HepG2 (cell line): Measurements from ENCODE around the gene IL22RA1. TPM values are rescaled to one million over a fixed set of nuclear protein-coding genes. Genes with fewer than 3 reads are reported as not detected.

Experiments used
- FOSL1 ChIP-seq: sonication (generic); formaldehyde crosslinking; IDR thresholded peaks from 2 replicates; pipeline ENCODE4 v1.9.0; 2021; ENCODE audit warnings: missing genetic modification reagents, borderline replicate concordance
- HMG20A ChIP-seq: IDR thresholded peaks from 2 replicates; pipeline ENCODE4 v1.6.1; 2016; ENCODE audit warnings: borderline replicate concordance
- RCOR2 ChIP-seq: IDR thresholded peaks from 2 replicates; pipeline ENCODE4 v1.6.1; 2016; ENCODE audit warnings: missing biosample characterization, missing genetic modification reagents
- SMAD9 ChIP-seq: sonication (generic); formaldehyde crosslinking; IDR thresholded peaks from 2 replicates; pipeline ENCODE4 v1.5.1; 2020; ENCODE audit warnings: mild to moderate bottlenecking, missing genetic modification reagents
- TAF1 ChIP-seq: sonication (generic); formaldehyde crosslinking; IDR thresholded peaks from 2 replicates; pipeline ENCODE4 v1.4.0; 2020; ENCODE audit warnings: missing genetic modification reagents
- ZBTB21 ChIP-seq: sonication (generic); formaldehyde crosslinking; IDR thresholded peaks from 2 replicates; pipeline ENCODE4 v1.4.0; 2020; ENCODE audit warnings: missing genetic modification reagents
- ZMYM4 ChIP-seq: sonication (generic); formaldehyde crosslinking; IDR thresholded peaks from 2 replicates; pipeline ENCODE4 v1.8.1; 2023; ENCODE audit warnings: mild to moderate bottlenecking, missing genetic modification reagents
- polyA plus RNA-seq, 8 experiments: library from polyadenylated mRNA; depleted of rRNA in 3 of 8; stranded (reverse) in 7 of 8; unstranded in 1 of 8; fragments of >200 nt; fragmentation: Illumina TruSeq in 4 of 8; extraction: Trizol in 4 of 8; gene quantifications; 2 replicates each; pipeline versions ENCODE4 v1.2.1 to v1.2.3, GENCODE V29; 2011 to 2016; ENCODE audit warnings: low read depth in 4 of 8, missing spikeins in 1 of 8, mixed read lengths in 1 of 8; ENCODE audit not compliant: insufficient read depth in 1 of 8
- total RNA-seq, 5 experiments: library from RNA; depleted of rRNA; stranded (reverse); fragments of >200 nt; fragmentation: Illumina TruSeq; extraction: Trizol; gene quantifications; 2 replicates each; pipeline ENCODE4 v1.2.3, GENCODE V29; 2016; ENCODE audit warnings: low read depth in 1 of 5
- TF ChIP-seq, protein P1 (sequence below): sonication (generic); formaldehyde crosslinking; IDR thresholded peaks from 2 replicates; pipeline ENCODE4 v1.5.1; 2020; ENCODE audit warnings: mild to moderate bottlenecking, missing genetic modification reagents, borderline replicate concordance
- TF ChIP-seq, protein P2 (sequence below): IDR thresholded peaks from 2 replicates; pipeline ENCODE4 v1.6.1; 2016; ENCODE audit warnings: low read depth
- TF ChIP-seq, protein P3 (sequence below): sonication (generic); formaldehyde crosslinking; IDR thresholded peaks from 2 replicates; pipeline ENCODE4 v1.8.1; 2022; ENCODE audit warnings: low read depth, mild to moderate bottlenecking, missing genetic modification reagents
- TF ChIP-seq, protein P4 (sequence below): sonication (generic); formaldehyde crosslinking; IDR thresholded peaks from 2 replicates; pipeline ENCODE4 v1.4.0; 2020; ENCODE audit warnings: missing genetic modification reagents, borderline replicate concordance
- TF ChIP-seq, protein P5 (sequence below): IDR thresholded peaks from 2 replicates; pipeline ENCODE4 v1.6.1; 2012; ENCODE audit warnings: low read depth, low read length, improper control_type of control experiment

IL22RA1 gene
- total and polyA plus RNA-seq, 2 of the 13 experiments (the other 11 are each of a cell fraction or from before 2014, with no cell fraction given) = 4.4 to 10.2 TPM

DNA sequence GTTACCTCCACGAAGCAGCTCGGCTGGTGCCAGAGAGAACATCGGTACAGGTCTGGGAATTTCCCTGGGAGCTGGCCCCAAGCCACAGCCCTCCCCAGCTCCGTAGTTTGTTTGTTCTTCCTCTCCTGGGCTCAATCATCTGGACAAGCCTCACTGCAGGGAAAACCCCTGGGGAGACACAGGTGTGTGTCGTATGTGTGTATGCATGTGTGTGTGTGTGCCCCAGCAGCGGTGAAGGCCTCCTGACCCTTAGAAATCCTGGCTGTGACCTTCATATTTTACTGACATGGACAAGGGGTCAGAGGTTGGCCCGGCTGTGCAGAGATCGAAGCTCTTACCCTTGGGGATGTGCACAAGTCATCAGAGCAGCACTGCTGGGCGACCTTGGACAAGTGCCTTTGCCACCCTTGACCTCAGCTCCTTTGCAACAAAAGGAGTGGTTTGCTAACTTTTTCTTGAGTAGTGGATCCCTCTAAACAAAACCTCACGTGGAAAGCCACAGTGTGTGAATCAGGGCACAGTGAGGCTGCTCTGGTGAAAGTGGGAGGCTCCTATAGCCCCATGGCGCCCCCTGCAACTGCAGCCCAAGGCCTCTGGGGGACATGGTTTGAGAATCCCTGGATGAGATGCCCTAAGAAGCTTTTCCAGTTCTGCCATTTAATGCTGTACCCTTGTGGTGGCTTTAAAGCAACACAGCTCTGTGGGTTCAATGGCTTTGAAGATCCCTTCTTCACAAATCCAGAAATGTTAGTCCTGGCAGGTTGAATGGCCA lies 12.3 kb upstream of the IL22RA1 start (continued):
- TF ChIP-seq HMG20A = peak; percentile 57; the same call in 1 of the 2 replicates
- no peak for TF ChIP-seq ZMYM4 (CRISPR knock-in tag)
- TF ChIP-seq, protein P1, sequence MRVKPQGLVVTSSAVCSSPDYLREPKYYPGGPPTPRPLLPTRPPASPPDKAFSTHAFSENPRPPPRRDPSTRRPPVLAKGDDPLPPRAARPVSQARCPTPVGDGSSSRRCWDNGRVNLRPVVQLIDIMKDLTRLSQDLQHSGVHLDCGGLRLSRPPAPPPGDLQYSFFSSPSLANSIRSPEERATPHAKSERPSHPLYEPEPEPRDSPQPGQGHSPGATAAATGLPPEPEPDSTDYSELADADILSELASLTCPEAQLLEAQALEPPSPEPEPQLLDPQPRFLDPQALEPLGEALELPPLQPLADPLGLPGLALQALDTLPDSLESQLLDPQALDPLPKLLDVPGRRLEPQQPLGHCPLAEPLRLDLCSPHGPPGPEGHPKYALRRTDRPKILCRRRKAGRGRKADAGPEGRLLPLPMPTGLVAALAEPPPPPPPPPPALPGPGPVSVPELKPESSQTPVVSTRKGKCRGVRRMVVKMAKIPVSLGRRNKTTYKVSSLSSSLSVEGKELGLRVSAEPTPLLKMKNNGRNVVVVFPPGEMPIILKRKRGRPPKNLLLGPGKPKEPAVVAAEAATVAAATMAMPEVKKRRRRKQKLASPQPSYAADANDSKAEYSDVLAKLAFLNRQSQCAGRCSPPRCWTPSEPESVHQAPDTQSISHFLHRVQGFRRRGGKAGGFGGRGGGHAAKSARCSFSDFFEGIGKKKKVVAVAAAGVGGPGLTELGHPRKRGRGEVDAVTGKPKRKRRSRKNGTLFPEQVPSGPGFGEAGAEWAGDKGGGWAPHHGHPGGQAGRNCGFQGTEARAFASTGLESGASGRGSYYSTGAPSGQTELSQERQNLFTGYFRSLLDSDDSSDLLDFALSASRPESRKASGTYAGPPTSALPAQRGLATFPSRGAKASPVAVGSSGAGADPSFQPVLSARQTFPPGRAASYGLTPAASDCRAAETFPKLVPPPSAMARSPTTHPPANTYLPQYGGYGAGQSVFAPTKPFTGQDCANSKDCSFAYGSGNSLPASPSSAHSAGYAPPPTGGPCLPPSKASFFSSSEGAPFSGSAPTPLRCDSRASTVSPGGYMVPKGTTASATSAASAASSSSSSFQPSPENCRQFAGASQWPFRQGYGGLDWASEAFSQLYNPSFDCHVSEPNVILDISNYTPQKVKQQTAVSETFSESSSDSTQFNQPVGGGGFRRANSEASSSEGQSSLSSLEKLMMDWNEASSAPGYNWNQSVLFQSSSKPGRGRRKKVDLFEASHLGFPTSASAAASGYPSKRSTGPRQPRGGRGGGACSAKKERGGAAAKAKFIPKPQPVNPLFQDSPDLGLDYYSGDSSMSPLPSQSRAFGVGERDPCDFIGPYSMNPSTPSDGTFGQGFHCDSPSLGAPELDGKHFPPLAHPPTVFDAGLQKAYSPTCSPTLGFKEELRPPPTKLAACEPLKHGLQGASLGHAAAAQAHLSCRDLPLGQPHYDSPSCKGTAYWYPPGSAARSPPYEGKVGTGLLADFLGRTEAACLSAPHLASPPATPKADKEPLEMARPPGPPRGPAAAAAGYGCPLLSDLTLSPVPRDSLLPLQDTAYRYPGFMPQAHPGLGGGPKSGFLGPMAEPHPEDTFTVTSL (CRISPR knock-in tag) = peak; percentile 42; the same call in 1 of the 2 replicates
- TF ChIP-seq TAF1 = no peak
- no peak for TF ChIP-seq ZBTB21 (CRISPR knock-in tag)
- TF ChIP-seq, protein P2, sequence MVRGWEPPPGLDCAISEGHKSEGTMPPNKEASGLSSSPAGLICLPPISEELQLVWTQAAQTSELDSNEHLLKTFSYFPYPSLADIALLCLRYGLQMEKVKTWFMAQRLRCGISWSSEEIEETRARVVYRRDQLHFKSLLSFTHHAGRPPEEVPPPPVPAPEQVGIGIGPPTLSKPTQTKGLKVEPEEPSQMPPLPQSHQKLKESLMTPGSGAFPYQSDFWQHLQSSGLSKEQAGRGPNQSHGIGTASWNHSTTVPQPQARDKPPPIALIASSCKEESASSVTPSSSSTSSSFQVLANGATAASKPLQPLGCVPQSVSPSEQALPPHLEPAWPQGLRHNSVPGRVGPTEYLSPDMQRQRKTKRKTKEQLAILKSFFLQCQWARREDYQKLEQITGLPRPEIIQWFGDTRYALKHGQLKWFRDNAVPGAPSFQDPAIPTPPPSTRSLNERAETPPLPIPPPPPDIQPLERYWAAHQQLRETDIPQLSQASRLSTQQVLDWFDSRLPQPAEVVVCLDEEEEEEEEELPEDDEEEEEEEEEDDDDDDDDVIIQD = no peak
- TF ChIP-seq, protein P3, sequence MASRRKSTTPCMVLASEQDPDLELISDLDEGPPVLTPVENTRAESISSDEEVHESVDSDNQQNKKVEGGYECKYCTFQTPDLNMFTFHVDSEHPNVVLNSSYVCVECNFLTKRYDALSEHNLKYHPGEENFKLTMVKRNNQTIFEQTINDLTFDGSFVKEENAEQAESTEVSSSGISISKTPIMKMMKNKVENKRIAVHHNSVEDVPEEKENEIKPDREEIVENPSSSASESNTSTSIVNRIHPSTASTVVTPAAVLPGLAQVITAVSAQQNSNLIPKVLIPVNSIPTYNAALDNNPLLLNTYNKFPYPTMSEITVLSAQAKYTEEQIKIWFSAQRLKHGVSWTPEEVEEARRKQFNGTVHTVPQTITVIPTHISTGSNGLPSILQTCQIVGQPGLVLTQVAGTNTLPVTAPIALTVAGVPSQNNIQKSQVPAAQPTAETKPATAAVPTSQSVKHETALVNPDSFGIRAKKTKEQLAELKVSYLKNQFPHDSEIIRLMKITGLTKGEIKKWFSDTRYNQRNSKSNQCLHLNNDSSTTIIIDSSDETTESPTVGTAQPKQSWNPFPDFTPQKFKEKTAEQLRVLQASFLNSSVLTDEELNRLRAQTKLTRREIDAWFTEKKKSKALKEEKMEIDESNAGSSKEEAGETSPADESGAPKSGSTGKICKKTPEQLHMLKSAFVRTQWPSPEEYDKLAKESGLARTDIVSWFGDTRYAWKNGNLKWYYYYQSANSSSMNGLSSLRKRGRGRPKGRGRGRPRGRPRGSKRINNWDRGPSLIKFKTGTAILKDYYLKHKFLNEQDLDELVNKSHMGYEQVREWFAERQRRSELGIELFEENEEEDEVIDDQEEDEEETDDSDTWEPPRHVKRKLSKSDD (CRISPR knock-in tag) = no peak
- TF ChIP-seq SMAD9 = no peak
- TF ChIP-seq, protein P4, sequence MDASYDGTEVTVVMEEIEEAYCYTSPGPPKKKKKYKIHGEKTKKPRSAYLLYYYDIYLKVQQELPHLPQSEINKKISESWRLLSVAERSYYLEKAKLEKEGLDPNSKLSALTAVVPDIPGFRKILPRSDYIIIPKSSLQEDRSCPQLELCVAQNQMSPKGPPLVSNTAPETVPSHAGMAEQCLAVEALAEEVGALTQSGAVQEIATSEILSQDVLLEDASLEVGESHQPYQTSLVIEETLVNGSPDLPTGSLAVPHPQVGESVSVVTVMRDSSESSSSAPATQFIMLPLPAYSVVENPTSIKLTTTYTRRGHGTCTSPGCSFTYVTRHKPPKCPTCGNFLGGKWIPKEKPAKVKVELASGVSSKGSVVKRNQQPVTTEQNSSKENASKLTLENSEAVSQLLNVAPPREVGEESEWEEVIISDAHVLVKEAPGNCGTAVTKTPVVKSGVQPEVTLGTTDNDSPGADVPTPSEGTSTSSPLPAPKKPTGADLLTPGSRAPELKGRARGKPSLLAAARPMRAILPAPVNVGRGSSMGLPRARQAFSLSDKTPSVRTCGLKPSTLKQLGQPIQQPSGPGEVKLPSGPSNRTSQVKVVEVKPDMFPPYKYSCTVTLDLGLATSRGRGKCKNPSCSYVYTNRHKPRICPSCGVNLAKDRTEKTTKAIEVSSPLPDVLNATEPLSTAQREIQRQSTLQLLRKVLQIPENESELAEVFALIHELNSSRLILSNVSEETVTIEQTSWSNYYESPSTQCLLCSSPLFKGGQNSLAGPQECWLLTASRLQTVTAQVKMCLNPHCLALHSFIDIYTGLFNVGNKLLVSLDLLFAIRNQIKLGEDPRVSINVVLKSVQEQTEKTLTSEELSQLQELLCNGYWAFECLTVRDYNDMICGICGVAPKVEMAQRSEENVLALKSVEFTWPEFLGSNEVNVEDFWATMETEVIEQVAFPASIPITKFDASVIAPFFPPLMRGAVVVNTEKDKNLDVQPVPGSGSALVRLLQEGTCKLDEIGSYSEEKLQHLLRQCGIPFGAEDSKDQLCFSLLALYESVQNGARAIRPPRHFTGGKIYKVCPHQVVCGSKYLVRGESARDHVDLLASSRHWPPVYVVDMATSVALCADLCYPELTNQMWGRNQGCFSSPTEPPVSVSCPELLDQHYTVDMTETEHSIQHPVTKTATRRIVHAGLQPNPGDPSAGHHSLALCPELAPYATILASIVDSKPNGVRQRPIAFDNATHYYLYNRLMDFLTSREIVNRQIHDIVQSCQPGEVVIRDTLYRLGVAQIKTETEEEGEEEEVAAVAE (CRISPR knock-in tag) = no peak
- no peak for TF ChIP-seq RCOR2 (CRISPR knock-in tag)
- TF ChIP-seq, protein P5, sequence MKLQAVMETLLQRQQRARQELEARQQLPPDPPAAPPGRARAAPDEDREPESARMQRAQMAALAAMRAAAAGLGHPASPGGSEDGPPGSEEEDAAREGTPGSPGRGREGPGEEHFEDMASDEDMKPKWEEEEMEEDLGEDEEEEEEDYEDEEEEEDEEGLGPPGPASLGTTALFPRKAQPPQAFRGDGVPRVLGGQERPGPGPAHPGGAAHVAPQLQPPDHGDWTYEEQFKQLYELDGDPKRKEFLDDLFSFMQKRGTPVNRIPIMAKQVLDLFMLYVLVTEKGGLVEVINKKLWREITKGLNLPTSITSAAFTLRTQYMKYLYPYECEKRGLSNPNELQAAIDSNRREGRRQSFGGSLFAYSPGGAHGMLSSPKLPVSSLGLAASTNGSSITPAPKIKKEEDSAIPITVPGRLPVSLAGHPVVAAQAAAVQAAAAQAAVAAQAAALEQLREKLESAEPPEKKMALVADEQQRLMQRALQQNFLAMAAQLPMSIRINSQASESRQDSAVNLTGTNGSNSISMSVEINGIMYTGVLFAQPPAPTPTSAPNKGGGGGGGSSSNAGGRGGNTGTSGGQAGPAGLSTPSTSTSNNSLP = no peak
- no peak for TF ChIP-seq FOSL1 (CRISPR knock-in tag)
